ENCODE results near the gene TEX13D.

Gene TEX13D

DNA sequence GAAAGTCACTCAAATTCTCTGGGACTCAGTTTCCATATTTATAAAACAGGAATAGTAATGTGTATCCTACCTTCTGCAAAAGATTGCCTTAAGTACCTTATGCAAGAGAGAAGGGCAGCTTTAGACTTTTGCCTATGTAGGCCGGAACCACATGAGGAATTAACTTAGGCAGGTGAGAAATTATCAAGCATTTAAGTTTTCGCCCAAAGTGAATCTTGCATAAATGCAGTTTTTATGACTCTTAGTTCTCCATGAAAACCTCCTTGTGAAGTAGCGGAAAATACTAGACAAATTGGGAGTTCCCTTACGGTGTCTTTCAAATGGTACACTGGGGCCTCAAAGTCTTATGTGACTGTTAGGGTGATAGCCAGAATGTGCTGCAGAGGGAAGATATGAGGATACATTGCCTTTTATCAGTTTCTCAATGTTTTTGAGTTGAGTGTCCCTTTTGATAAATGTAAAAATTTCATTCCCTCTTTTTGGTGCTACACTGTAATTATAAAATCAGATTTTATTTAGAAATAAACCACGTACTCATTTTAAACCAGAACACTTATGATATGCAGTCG, 16.5 kb downstream of the TEX13D start:
- DNase-seq = no peak

DNA sequence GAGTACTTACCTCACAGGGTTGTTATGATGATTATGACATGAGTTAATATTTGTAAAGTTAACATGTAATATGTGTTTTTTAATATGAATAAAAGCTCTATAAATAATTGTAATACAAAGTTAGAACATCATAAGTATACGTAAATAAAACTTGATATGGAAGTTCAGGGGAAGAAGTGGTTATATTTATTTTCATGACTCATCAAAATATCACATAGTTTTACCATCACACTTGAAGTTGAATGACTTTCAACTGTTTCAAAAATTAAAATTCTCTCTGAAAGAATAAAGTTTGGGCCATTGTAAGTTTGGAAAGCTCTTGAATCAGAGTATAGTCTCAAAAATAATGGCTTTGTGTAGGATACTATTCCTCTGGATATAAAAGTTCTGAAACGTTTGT, 22.2 kb downstream of the TEX13D start:
- no peak for DNase-seq

DNA sequence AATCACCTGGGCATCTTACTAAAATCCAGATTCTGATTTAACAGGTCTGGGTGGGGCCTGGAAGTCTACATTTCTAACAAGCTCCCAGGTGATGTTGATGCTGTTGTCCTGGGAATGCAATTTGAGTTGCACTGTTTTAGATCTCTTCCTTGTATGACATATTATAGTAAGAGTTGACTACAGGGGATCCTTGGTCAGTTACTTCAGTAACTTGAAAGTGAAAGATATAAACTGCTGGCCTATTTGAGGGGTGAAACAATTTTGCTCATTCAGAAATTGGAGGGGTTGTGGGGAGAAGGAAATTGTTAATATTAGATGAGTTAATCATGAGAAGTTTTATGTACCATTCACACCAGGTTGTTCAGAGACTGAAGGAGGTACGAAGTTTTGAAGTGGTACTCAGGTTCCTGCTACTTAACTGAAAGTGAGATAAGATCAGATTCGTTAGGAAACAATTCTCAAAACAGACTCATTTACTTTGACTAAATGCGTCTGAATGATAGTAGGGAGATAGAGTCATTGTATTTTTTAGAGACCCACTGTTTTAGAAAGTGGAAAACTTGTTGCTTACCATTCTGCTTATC, 26.4 kb downstream of the TEX13D start:
- no peak for DNase-seq

GRCh38 chrX:124362072-124362471, 29.6 kb downstream of the TEX13D start:
- DNase-seq = no peak

- DNase-seq = no peak
Measured at GRCh38 chrX:124362761-124363160, 30.3 kb downstream of the TEX13D start.

DNA sequence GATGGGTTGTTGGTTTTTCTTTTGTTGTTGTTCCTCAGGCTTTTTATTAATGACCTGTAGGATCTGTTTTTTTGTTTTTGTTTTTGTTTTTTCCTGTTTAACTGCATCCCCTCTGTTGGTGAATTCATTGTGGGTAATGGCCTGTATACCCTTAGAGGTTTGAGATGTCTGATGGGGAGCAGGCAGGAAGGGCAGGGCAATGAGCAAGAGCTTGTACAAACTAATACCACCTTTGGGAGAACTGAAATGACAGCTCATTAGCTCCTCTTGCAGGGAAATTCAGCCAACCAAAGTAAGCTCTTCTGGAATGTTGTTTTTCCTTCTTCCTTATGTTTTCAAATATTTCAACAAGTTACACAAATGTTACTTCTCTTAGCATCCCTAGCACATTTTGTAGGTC, 37.3 kb downstream of the TEX13D start:
- DNase-seq = no peak

DNA sequence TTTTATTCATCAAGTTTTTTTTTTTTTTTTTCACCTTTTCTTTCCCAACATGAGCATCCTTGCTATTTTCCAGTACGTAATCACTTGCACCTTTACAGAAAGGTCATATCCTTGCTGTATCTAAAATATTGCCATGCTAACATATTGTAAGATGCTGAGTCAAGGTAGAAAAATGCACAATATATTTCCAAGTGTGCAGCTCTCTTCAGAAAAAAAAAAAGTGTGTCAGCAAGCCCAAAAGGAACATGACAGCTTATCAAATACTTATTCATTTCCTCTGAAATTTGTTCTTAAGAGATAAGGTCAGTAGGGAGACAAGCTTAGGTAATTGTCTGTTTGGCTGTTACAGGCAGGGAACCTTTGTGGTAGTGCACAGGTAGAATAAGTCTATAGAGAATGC, 40.9 kb downstream of the TEX13D start:
- DNase-seq = no peak

GRCh38 chrX:124378643-124379042, 46.2 kb downstream of the TEX13D start:
- no peak for DNase-seq

DNA sequence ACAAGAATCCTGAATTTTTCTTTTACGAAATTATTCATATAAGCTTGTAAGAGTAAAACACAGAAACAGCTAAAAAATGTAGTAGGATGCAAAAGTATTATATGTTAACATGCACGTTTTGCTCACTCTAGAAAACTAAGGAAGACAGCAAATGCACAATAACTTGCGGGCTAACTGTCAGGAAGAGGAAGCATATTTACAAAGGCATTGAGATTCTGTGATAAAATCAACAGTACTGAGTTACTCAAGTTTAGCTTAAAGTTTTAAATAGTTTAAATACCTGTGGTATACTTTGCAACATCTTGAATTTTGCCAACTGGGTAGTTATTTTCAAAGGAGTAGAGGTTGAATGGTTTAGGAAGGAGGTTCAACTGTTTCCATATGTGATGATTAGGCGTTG, 50.9 kb downstream of the TEX13D start:
- DNase-seq = no peak

GRCh38 chrX:124386401-124386800, 53.9 kb downstream of the TEX13D start:
- no peak for DNase-seq

Measured in 8988T (cell line).